IgD-negative memory B cell (primary cell): ENCODE data around the gene AR. TPM values are rescaled to one million over a fixed set of nuclear protein-coding genes. Genes with fewer than 3 reads are reported as not detected.

Experiments used
- H3K27ac Mint-ChIP-seq, 3 donors: one replicate each; pipeline ENCODE4 v1.8.0; 2020 to 2022; ENCODE audit warnings: mild to moderate bottlenecking in 3 of 3, mixed read lengths in 3 of 3, moderate library complexity in 1 of 3
- H3K27me3 Mint-ChIP-seq: one replicate; pipeline ENCODE4 v1.8.0; 2021; ENCODE audit warnings: mixed read lengths
- H3K36me3 Mint-ChIP-seq: one replicate; pipeline ENCODE4 v1.8.0; 2020; ENCODE audit warnings: mild to moderate bottlenecking, mixed read lengths
- H3K4me1 Mint-ChIP-seq, 3 donors: one replicate each; pipeline ENCODE4 v1.8.0; 2020 to 2022; ENCODE audit warnings: mixed read lengths in 3 of 3, mild to moderate bottlenecking in 1 of 3
- H3K4me3 Mint-ChIP-seq, 4 donors: one replicate each; pipeline ENCODE4 v1.8.0; 2020 to 2022; ENCODE audit warnings: mild to moderate bottlenecking in 4 of 4, mixed read lengths in 4 of 4, moderate library complexity in 3 of 4
- H3K9me3 Mint-ChIP-seq, 3 donors: one replicate each; pipeline ENCODE4 v1.8.0; 2020 to 2021; ENCODE audit warnings: mixed read lengths in 3 of 3, mild to moderate bottlenecking in 1 of 3
- polyA plus RNA-seq: library from polyadenylated mRNA; unstranded; fragments of 300-500 nt; fragmentation: Illumina TruSeq; gene quantifications from one replicate; pipeline ENCODE4 v1.2.3, GENCODE V29; 2021

The AR gene
- 0.20 TPM for polyA plus RNA-seq

DNA sequence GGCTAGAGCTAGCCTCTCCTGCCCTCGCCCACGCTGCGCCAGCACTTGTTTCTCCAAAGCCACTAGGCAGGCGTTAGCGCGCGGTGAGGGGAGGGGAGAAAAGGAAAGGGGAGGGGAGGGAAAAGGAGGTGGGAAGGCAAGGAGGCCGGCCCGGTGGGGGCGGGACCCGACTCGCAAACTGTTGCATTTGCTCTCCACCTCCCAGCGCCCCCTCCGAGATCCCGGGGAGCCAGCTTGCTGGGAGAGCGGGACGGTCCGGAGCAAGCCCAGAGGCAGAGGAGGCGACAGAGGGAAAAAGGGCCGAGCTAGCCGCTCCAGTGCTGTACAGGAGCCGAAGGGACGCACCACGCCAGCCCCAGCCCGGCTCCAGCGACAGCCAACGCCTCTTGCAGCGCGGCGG, at the start of gene AR:
AR (plus strand) TSS at position 204 of the 400 bp plus-strand sequence. CDS start 1,126 bp downstream, outside the sequence.
- Mint-ChIP-seq H3K36me3 (no peaks in the 10 kb centered on the region), H3K27me3 (peaks cover 15% of the 10 kb centered on the region), H3K4me3 (no peak within 1 kb of the TSS), H3K9me3 (peaks cover 0 to 9% (median 0%) of the 10 kb centered on the region in 3 donors), H3K4me1 (peaks cover 0 to 1% (median 0%) of the 10 kb centered on the region in 3 donors), H3K27ac (no peak within 1 kb of the TSS)

DNA sequence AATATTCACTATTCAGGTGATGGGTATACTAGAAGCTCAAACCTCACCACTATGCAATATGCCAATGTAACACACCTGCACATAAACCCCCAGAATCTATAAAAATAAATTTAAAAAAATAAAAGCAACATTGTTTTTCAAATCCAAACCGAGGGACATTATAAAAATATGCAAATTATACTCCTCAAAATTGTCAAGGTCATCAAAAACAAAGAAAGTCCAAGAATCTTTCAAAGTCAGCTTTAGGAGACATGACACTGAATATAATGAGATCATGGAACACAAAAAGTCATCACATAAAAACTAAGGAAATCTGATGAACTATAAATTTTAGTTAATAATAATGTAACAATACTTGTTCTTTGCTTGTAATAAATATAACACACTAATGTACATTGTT, 43.2 kb upstream of the AR start:
- no peak overlapping the region for H3K4me3 Mint-ChIP-seq
- no peaks in the 10 kb centered on the region for H3K27me3 Mint-ChIP-seq
- peaks cover 0 to 4% (median under 1%) of the 10 kb centered on the region in 3 donors for H3K9me3 Mint-ChIP-seq
- no peak overlapping the region for H3K27ac Mint-ChIP-seq
- no peaks in the 10 kb centered on the region for H3K4me1 Mint-ChIP-seq
- no peaks in the 10 kb centered on the region for H3K36me3 Mint-ChIP-seq

DNA sequence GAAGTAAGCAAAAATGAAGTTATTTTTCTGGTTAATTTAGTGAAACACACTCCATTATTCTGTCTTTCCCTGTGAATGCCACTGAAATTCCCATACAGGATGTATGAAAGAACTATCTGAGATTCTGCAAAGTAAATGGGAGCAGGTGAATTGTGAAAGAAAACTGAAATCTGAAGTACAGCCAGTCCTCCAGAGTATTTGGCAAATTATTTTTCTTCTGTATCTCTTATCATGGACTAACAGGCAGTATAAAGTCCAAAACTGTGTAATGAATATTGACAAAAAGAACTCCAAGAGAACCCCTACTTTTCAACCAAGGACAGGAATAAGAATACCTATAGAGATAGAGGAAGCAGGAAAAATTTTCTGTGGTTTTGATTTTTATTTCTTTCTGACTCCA, 40.8 kb upstream of the AR start:
- H3K27ac Mint-ChIP-seq: no peak overlapping the region

GRCh38 chrX:67503453-67503852, 40.4 kb upstream of the AR start:
- Mint-ChIP-seq H3K4me3 (no peak overlapping the region), H3K9me3 (peaks cover 0 to 6% (median 4%) of the 10 kb centered on the region in 3 donors), H3K27me3 (no peaks in the 10 kb centered on the region), H3K4me1 (no peaks in the 10 kb centered on the region), H3K36me3 (no peaks in the 10 kb centered on the region), H3K27ac (no peak overlapping the region)

More for the DNA sequence above, 40.8 kb upstream of the AR start:
- H3K4me1 Mint-ChIP-seq: no peaks in the 10 kb centered on the region
- peaks cover 0 to 6% (median 4%) of the 10 kb centered on the region in 3 donors for H3K9me3 Mint-ChIP-seq
- no peak overlapping the region for H3K4me3 Mint-ChIP-seq
- no peaks in the 10 kb centered on the region for H3K36me3 Mint-ChIP-seq
- no peaks in the 10 kb centered on the region for H3K27me3 Mint-ChIP-seq

DNA sequence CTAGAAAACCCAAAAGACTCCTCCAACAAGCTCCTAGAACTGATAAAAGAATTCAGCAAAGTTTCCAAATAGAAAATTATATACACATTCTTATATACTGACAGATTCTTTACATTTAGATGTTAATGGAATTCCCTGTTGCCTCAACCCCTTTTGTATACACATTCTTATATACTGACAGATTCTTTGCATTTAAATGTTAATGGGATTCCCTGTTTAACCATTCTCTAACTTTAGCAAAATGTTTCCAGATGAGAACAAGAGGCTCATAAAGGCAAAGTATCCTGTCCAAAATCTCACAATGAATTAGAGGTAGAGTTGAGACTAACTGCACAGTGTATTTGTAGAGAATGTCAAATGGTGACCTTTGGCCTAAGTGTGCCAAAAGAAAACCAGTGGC, 23.1 kb upstream of the AR start:
- Mint-ChIP-seq H3K36me3 (no peaks in the 10 kb centered on the region), H3K4me3 (no peak overlapping the region), H3K9me3 (peaks cover 2 to 4% (median 3%) of the 10 kb centered on the region in 3 donors), H3K27me3 (no peaks in the 10 kb centered on the region), H3K4me1 (no peaks in the 10 kb centered on the region), H3K27ac (no peak overlapping the region)

GRCh38 chrX:67523002-67523681, 20.7 kb upstream of the AR start:
- no peak overlapping the region for H3K4me3 Mint-ChIP-seq
- H3K27me3 Mint-ChIP-seq: no peaks in the 10 kb centered on the region
- H3K9me3 Mint-ChIP-seq: peaks cover 2 to 4% (median 3%) of the 10 kb centered on the region in 3 donors
- H3K27ac Mint-ChIP-seq: no peak overlapping the region
- H3K36me3 Mint-ChIP-seq: no peaks in the 10 kb centered on the region
- no peaks in the 10 kb centered on the region for H3K4me1 Mint-ChIP-seq

DNA sequence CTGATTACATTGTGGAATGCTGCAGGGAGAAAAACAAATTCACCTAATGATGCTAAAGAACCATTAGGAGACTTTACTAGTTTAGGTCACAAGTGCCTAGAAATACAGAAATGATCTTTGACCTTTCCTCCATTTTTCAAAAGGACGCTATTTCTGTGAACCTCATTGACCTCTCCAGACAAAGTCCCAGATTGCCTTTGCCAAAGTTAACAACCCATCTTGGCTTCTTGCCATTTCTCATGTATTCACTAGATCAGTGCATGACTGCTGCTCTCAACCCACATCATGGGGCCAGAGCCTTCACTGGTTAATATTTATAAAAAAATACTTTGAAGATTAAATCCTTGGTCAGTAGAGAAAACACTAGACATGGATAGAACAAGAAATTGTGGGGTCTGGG, 19.9 kb upstream of the AR start:
- H3K4me1 Mint-ChIP-seq: no peaks in the 10 kb centered on the region
- peaks cover 2 to 4% (median 3%) of the 10 kb centered on the region in 3 donors for H3K9me3 Mint-ChIP-seq
- no peak overlapping the region for H3K27ac Mint-ChIP-seq
- H3K27me3 Mint-ChIP-seq: no peaks in the 10 kb centered on the region
- no peaks in the 10 kb centered on the region for H3K36me3 Mint-ChIP-seq
- no peak overlapping the region for H3K4me3 Mint-ChIP-seq

DNA sequence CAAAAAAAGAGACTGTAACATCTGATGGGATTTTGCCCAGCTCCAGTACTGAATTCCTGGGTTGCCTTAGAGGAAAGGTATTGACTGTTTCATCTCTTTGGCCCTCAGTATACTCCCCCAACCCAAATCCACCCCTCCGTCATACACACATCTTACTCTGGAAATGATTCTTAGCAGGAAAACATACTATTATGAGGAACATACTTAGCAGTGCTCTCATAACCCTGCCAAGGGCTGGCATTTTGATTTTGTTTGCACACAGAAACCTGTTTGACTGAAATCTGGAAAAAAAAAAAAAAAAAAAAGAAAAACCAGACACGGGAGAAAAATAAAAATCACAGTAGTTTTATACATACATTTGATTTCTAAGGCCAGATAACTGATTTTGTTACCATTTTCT, 19.4 kb upstream of the AR start:
- no peaks in the 10 kb centered on the region for H3K27me3 Mint-ChIP-seq

GRCh38 chrX:67524950-67525691, 18.7 kb upstream of the AR start:
- H3K4me3 Mint-ChIP-seq: no peak overlapping the region
- no peaks in the 10 kb centered on the region for H3K36me3 Mint-ChIP-seq
- H3K27me3 Mint-ChIP-seq: no peaks in the 10 kb centered on the region
- H3K27ac Mint-ChIP-seq: no peak overlapping the region
- H3K4me1 Mint-ChIP-seq: no peaks in the 10 kb centered on the region
- H3K9me3 Mint-ChIP-seq: peaks cover 0 to 3% (median 2%) of the 10 kb centered on the region in 3 donors

More for the DNA sequence above, 19.4 kb upstream of the AR start:
- Mint-ChIP-seq H3K9me3 (peaks cover 2 to 4% (median 3%) of the 10 kb centered on the region in 3 donors), H3K4me1 (no peaks in the 10 kb centered on the region), H3K36me3 (no peaks in the 10 kb centered on the region), H3K27ac (no peak overlapping the region), H3K4me3 (no peak overlapping the region)

GRCh38 chrX:67536564-67536963, 7.3 kb upstream of the AR start:
- H3K36me3 Mint-ChIP-seq: peaks cover 2% of the 10 kb centered on the region
- no peaks in the 10 kb centered on the region for H3K4me1 Mint-ChIP-seq
- peaks cover 0 to 13% (median 0%) of the 10 kb centered on the region in 3 donors for H3K9me3 Mint-ChIP-seq
- no peak overlapping the region for H3K27ac Mint-ChIP-seq
- peaks cover 1% of the 10 kb centered on the region for H3K27me3 Mint-ChIP-seq
- no peak overlapping the region for H3K4me3 Mint-ChIP-seq

GRCh38 chrX:67538383-67538782, 5.4 kb upstream of the AR start:
- peaks cover 1% of the 10 kb centered on the region for H3K27me3 Mint-ChIP-seq
- no peak overlapping the region for H3K4me3 Mint-ChIP-seq
- peaks cover 0 to 11% (median 0%) of the 10 kb centered on the region in 3 donors for H3K9me3 Mint-ChIP-seq
- no peaks in the 10 kb centered on the region for H3K4me1 Mint-ChIP-seq
- H3K36me3 Mint-ChIP-seq: peaks cover 2% of the 10 kb centered on the region
- no peak overlapping the region for H3K27ac Mint-ChIP-seq

- no peaks in the 10 kb centered on the region for H3K36me3 Mint-ChIP-seq
- peaks cover 0 to 9% (median 0%) of the 10 kb centered on the region in 3 donors for H3K9me3 Mint-ChIP-seq
- peaks cover 0 to 1% (median 0%) of the 10 kb centered on the region in 3 donors for H3K4me1 Mint-ChIP-seq
- H3K27me3 Mint-ChIP-seq: peaks cover 15% of the 10 kb centered on the region
- H3K27ac Mint-ChIP-seq: no peak overlapping the region
- H3K4me3 Mint-ChIP-seq: no peak overlapping the region
These were observed 637 bp downstream of the AR start for GRCh38 chrX:67544281-67545035.

- peaks cover 0 to 9% (median 0%) of the 10 kb centered on the region in 3 donors for H3K9me3 Mint-ChIP-seq
- peaks cover 15% of the 10 kb centered on the region for H3K27me3 Mint-ChIP-seq
- H3K27ac Mint-ChIP-seq: no peak overlapping the region
- no peaks in the 10 kb centered on the region for H3K36me3 Mint-ChIP-seq
- peaks cover 0 to 1% (median 0%) of the 10 kb centered on the region in 3 donors for H3K4me1 Mint-ChIP-seq
- no peak overlapping the region for H3K4me3 Mint-ChIP-seq
These were observed 1.4 kb downstream of the AR start for GRCh38 chrX:67545036-67545821.

DNA sequence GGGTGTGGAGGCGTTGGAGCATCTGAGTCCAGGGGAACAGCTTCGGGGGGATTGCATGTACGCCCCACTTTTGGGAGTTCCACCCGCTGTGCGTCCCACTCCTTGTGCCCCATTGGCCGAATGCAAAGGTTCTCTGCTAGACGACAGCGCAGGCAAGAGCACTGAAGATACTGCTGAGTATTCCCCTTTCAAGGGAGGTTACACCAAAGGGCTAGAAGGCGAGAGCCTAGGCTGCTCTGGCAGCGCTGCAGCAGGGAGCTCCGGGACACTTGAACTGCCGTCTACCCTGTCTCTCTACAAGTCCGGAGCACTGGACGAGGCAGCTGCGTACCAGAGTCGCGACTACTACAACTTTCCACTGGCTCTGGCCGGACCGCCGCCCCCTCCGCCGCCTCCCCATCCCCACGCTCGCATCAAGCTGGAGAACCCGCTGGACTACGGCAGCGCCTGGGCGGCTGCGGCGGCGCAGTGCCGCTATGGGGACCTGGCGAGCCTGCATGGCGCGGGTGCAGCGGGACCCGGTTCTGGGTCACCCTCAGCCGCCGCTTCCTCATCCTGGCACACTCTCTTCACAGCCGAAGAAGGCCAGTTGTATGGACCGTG, 2.2 kb downstream of the AR start:
- peaks cover 0 to 1% (median 0%) of the 10 kb centered on the region in 3 donors for H3K4me1 Mint-ChIP-seq
- no peaks in the 10 kb centered on the region for H3K36me3 Mint-ChIP-seq
- H3K4me3 Mint-ChIP-seq: no peak overlapping the region
- H3K27ac Mint-ChIP-seq: no peak overlapping the region
- peaks cover 15% of the 10 kb centered on the region for H3K27me3 Mint-ChIP-seq
- H3K9me3 Mint-ChIP-seq: peaks cover 0 to 4% (median under 1%) of the 10 kb centered on the region in 3 donors
